Spleen (tissue), 11 donors: ENCODE results near the gene PCNX1. TPM values are rescaled to one million over a fixed set of nuclear protein-coding genes. Genes with fewer than 3 reads are reported as not detected.
"Not testable (repeated sequence)": the region's sequence is repeated elsewhere in the genome, so short reads cannot be mapped to it uniquely, and the experiment has no call there.

Source experiments
- DNase-seq: peaks from one replicate; pipeline ENCODE4 v3.0.0-alpha.2; 2020
- H3K27ac ChIP-seq, 8 donors: fragments of 200-600 bp; sonication (generic) in 7 of 8; 1 replicate in 4 of 8; 2 replicates in 4 of 8; pipeline versions ENCODE4 v1.5.0 to v1.8.0; 2016 to 2021; ENCODE audit warnings: inconsistent platforms in 4 of 8, mild to moderate bottlenecking in 4 of 8, moderate library complexity in 1 of 8
- H3K27me3 ChIP-seq, 7 donors: fragments of 200-600 bp; sonication (generic) in 6 of 7; replicated peaks in 1 of 7; 1 replicate in 4 of 7; 2 replicates in 3 of 7; pipeline versions ENCODE4 v1.5.0 to v1.8.0; 2016 to 2021; ENCODE audit warnings: inconsistent platforms in 3 of 7, mild to moderate bottlenecking in 1 of 7
- H3K36me3 ChIP-seq, 6 donors: fragments of 200-600 bp; sonication (generic) in 5 of 6; 1 replicate in 4 of 6; 2 replicates in 2 of 6; pipeline versions ENCODE4 v1.5.0 to v1.8.0; 2016 to 2021; ENCODE audit warnings: inconsistent platforms in 2 of 6
- H3K4me1 ChIP-seq, 6 donors: fragments of 200-600 bp; sonication (generic) in 5 of 6; 1 replicate in 3 of 6; 2 replicates in 3 of 6; pipeline versions ENCODE4 v1.5.0 to v1.8.0; 2016 to 2021; ENCODE audit warnings: inconsistent platforms in 3 of 6
- H3K4me3 ChIP-seq, 8 donors: fragments of 200-600 bp; sonication (generic) in 7 of 8; 1 replicate in 4 of 8; 2 replicates in 4 of 8; pipeline versions ENCODE4 v1.5.0 to v1.8.0; 2016 to 2021; ENCODE audit warnings: inconsistent platforms in 4 of 8, mild to moderate bottlenecking in 4 of 8, moderate library complexity in 2 of 8
- H3K9me3 ChIP-seq, 8 donors: fragments of 200-600 bp; sonication (generic) in 7 of 8; 1 replicate in 4 of 8; 2 replicates in 4 of 8; pipeline versions ENCODE4 v1.5.0 to v1.8.0; 2016 to 2021; ENCODE audit warnings: inconsistent platforms in 4 of 8
- CTCF ChIP-seq, 11 experiments: fragments of 200-600 bp in 7 of 11; fragments of 450-650 bp in 4 of 11; sonication (generic) in 4 of 11; IDR thresholded peaks in 8 of 11; conservative IDR thresholded peaks in 3 of 11; 1 replicate in 7 of 11; 2 replicates in 4 of 11; pipeline versions ENCODE4 v1.4.0 to v1.8.0; 2016 to 2021; ENCODE audit warnings: antibody characterized with exemption in 11 of 11, inconsistent platforms in 4 of 11, mild to moderate bottlenecking in 1 of 11
- POLR2A ChIP-seq, 3 donors: fragments of 450-650 bp; IDR thresholded peaks; one replicate each; pipeline ENCODE4 v1.5.1; 2017; ENCODE audit warnings: antibody characterized with exemption in 3 of 3, mild to moderate bottlenecking in 1 of 3
- POLR2AphosphoS5 ChIP-seq, 3 donors: sonication (generic); formaldehyde crosslinking; IDR thresholded peaks; one replicate each; pipeline ENCODE4 v1.5.1; 2017; ENCODE audit warnings: antibody characterized with exemption in 3 of 3
- WGBS, 5 donors: extraction: QIAGEN DNeasy Blood & Tissue Kit in 3 of 5; methylation state at CpG; one replicate each; pipeline versions ENCODE4 v1.1.5 to v1.1.7; 2013 to 2018; 5-methylcytosine and 5-hydroxymethylcytosine counted together
- intact Hi-C: fragments of 100-400 bp; cut with DNase I; formaldehyde crosslinking; loops from one replicate; pipeline ENCODE4 v1.15.0; 2023; ENCODE audit warnings: low total_unique reads
- polyA plus RNA-seq, 3 donors: library from polyadenylated mRNA; stranded (reverse); fragments of 200-250 nt; gene quantifications; one replicate each; pipeline ENCODE4 v1.2.1, GENCODE V29; 2013
- total RNA-seq, 7 donors: library from RNA; depleted of rRNA in 3 of 7; stranded (reverse); fragments of >200 nt in 3 of 7; fragmentation: NEBNext Ultra II Directional in 4 of 7; extraction: Animal tissue kit (Norgen Biotek cat#: 25700) in 4 of 7; gene quantifications; one replicate each; pipeline versions ENCODE4 v1.1.0 to v1.2.1, GENCODE V29; 2016 to 2021
- donor health status: healthy with polysubstance abuse.
- donor health status: DM: no; HTN: no; CAD: no; lungs with moderate emphysema.
- donor health status: DM: no; HTN: no; CAD: no.
- donor health status: Bipolar disorder and iron deficiency.
- donor health status: healthy.
- donor health status: DM: no; HTN: no; CAD: no.
- donor health status: DM: yes; HTN: yes; CAD: no.

PCNX1 gene
- total and polyA plus RNA-seq, 10 donors: 4.0 to 149 (median 100) TPM

GRCh38 chr14:71062581-71063303 is 155.5 kb downstream of the PCNX1 start:
- H3K36me3 ChIP-seq: peaks cover 5 to 97% (median 56%) of the 10 kb centered on the region in 6 donors
- TF ChIP-seq POLR2AphosphoS5 (IDR thresholded peaks at IDR 0.05) (no peak), CTCF (IDR thresholded peaks at IDR 0.05 in 8 of 11, conservative IDR thresholded peaks at IDR 0.05 in 3 of 11) (no peak), POLR2A (IDR thresholded peaks at IDR 0.05) (no peak)
- intact Hi-C loops: no loop called here

GRCh38 chr14:71063351-71063750 is 156.1 kb downstream of the PCNX1 start:
- DNase-seq: no peak
- H3K9me3 ChIP-seq: peaks cover 0 to 19% (median 11%) of the 10 kb centered on the region in 8 donors
- H3K27ac ChIP-seq: no peak overlapping the region
- H3K36me3 ChIP-seq: peaks cover 5 to 97% (median 50%) of the 10 kb centered on the region in 6 donors
- H3K4me1 ChIP-seq: no peaks in the 10 kb centered on the region
- H3K4me3 ChIP-seq: no peak overlapping the region
- TF ChIP-seq POLR2A (IDR thresholded peaks at IDR 0.05) (no peak), POLR2AphosphoS5 (IDR thresholded peaks at IDR 0.05) (no peak), CTCF (IDR thresholded peaks at IDR 0.05 in 8 of 11, conservative IDR thresholded peaks at IDR 0.05 in 3 of 11) (no peak)
- WGBS, 5 donors: 78 to 94% (median 89%) methylated on average over 2 of the region's 2 CpGs
- intact Hi-C loops: no loop called here
- no peaks in the 10 kb centered on the region for H3K27me3 ChIP-seq

More at GRCh38 chr14:71062581-71063303, 155.5 kb downstream of the PCNX1 start:
- no peaks in the 10 kb centered on the region for H3K4me1 ChIP-seq
- peaks cover 0 to 19% (median 11%) of the 10 kb centered on the region in 8 donors for H3K9me3 ChIP-seq
- no peak overlapping the region for H3K4me3 ChIP-seq
- H3K27me3 ChIP-seq: no peaks in the 10 kb centered on the region
- no peak for DNase-seq
- 90 to 97% (median 95%) methylated on average over 5 of the region's 5 CpGs for WGBS, 5 donors
- no peak overlapping the region for H3K27ac ChIP-seq

GRCh38 chr14:71064747-71065146 is 157.5 kb downstream of the PCNX1 start:
- H3K4me3 ChIP-seq, H3K27ac ChIP-seq, H3K4me1 ChIP-seq, intact Hi-C loops, H3K27me3 ChIP-seq, DNase-seq: not testable (repeated sequence)
- Histone ChIP-seq H3K9me3 (peaks cover 0 to 19% (median 11%) of the 10 kb centered on the region in 8 donors), H3K36me3 (peaks cover 5 to 97% (median 42%) of the 10 kb centered on the region in 6 donors)
- WGBS, 5 donors: 95 to 100% (median 97%) methylated on average over 3 of the region's 3 CpGs

- no peaks in the 10 kb centered on the region for H3K27me3 ChIP-seq
- intact Hi-C loops: no loop called here
- peaks cover 0 to 7% (median 0%) of the 10 kb centered on the region in 6 donors for H3K4me1 ChIP-seq
- 82 to 94% (median 89%) methylated on average over 1 of the region's 1 CpG for WGBS, 5 donors
- H3K4me3 ChIP-seq: no peak overlapping the region
- no peak for DNase-seq
- H3K27ac ChIP-seq: no peak overlapping the region
- H3K9me3 ChIP-seq: peaks cover 0 to 7% (median 3%) of the 10 kb centered on the region in 8 donors
- TF ChIP-seq POLR2A (IDR thresholded peaks at IDR 0.05) (no peak), POLR2AphosphoS5 (IDR thresholded peaks at IDR 0.05) (no peak), CTCF (IDR thresholded peaks at IDR 0.05 in 8 of 11, conservative IDR thresholded peaks at IDR 0.05 in 3 of 11) (no peak)
- peaks cover 0 to 99% (median 43%) of the 10 kb centered on the region in 6 donors for H3K36me3 ChIP-seq
Observed at GRCh38 chr14:71070169-71070568, 162.9 kb downstream of the PCNX1 start.
